Measurements from ENCODE around the gene IMMT. TPM values are rescaled to one million over a fixed set of nuclear protein-coding genes. Genes with fewer than 3 reads are reported as not detected.

IMMT gene
- total and polyA plus RNA-seq, 11 donors, result 62.0 to 315 (median 219) TPM

DNA sequence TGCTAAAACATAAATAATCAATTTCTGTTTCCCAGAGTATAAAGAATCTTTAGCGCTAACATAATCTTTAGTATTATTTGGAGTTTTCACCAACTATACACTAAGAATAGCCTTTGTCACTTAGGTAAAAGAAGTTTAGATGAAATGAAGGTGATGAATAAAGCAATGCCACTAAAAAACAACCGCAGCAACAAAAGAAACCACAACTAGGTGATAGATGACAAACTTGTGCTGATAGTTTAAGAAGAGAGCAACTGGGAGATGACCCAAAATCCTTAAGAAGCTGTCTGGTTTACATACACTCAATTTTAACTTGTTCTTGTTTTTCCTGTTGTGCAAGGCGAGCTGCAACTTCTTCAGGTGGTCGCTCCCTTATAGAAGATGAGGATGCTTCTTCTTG lies 24.8 kb downstream of the IMMT start:
- peaks cover 0 to 100% (median 90%) of the 10 kb centered on the region in 9 donors for H3K36me3 ChIP-seq
- WGBS, 4 donors, result 96 to 98% (median 97%) methylated on average over 4 of the region's 4 CpGs
- DNase-seq, result no peak
- TF ChIP-seq, protein P1, sequence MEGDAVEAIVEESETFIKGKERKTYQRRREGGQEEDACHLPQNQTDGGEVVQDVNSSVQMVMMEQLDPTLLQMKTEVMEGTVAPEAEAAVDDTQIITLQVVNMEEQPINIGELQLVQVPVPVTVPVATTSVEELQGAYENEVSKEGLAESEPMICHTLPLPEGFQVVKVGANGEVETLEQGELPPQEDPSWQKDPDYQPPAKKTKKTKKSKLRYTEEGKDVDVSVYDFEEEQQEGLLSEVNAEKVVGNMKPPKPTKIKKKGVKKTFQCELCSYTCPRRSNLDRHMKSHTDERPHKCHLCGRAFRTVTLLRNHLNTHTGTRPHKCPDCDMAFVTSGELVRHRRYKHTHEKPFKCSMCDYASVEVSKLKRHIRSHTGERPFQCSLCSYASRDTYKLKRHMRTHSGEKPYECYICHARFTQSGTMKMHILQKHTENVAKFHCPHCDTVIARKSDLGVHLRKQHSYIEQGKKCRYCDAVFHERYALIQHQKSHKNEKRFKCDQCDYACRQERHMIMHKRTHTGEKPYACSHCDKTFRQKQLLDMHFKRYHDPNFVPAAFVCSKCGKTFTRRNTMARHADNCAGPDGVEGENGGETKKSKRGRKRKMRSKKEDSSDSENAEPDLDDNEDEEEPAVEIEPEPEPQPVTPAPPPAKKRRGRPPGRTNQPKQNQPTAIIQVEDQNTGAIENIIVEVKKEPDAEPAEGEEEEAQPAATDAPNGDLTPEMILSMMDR (IDR thresholded peaks at IDR 0.05), result no peak
- TF ChIP-seq POLR2A (IDR thresholded peaks at IDR 0.05), result no peak
- no peak overlapping the region for H3K4me3 ChIP-seq
- H3K27me3 ChIP-seq, result no peaks in the 10 kb centered on the region
- no peak for ATAC-seq
- H3K27ac ChIP-seq, result no peak overlapping the region
- H3K9me3 ChIP-seq, result no peaks in the 10 kb centered on the region
- intact Hi-C loops (cut with DNase I), result loop anchor here in 2 of 10 donors (10.0 kb wide), 1 partner anchor 46 kb away; no protein-coding TSS in a partner anchor
- peaks cover 0 to 15% (median 11%) of the 10 kb centered on the region in 12 donors for H3K4me1 ChIP-seq

DNA sequence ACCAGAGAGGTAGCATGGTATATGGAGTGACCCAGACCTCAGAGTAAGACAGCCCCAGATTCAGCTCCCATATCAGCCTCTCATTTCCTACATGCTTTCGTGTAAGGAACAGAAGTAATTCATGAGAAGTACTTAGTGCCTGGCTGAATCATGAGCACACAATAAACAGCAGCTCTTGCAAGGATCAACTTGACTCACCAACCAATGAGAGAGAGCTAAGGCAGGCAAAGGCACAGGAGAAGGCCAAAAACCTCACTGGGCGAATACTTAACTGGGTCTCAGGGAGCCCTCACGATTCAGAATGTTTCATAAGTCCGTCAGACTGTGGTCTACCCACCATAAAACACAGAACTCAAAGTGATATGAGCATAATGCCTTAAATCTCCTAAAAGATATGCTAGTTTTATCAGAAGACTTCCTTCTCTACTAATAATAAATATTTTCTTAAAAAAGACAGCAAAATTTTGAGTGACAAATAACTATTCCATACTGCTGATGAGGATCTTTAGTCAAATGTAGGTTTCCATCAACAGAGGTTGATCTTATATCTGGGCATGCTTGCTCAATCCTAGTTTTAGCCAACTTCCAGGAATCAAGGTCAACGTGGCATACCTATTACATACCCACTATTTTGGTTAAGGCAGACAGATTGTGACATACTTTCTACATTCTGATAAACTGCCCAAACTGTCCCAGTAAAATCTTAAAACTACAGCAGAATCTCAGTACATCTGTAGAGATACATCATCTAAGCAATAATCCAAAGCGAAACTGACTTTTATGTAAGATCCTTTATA lies 34.9 kb downstream of the IMMT start:
- H3K36me3 ChIP-seq, result peaks cover 0 to 100% (median 98%) of the 10 kb centered on the region in 9 donors
- no peaks in the 10 kb centered on the region for H3K4me1 ChIP-seq
- no peak overlapping the region for H3K27ac ChIP-seq
- WGBS, 4 donors, result 91 to 94% (median 92%) methylated on average over 6 of the region's 6 CpGs
- TF ChIP-seq, protein P1 (IDR thresholded peaks at IDR 0.05), result no peak
- ATAC-seq (no peak), DNase-seq (no peak)
- no peaks in the 10 kb centered on the region for H3K9me3 ChIP-seq
- intact Hi-C loops (cut with DNase I), result no loop called here
- H3K4me3 ChIP-seq, result no peak overlapping the region
- H3K27me3 ChIP-seq, result no peaks in the 10 kb centered on the region

DNA sequence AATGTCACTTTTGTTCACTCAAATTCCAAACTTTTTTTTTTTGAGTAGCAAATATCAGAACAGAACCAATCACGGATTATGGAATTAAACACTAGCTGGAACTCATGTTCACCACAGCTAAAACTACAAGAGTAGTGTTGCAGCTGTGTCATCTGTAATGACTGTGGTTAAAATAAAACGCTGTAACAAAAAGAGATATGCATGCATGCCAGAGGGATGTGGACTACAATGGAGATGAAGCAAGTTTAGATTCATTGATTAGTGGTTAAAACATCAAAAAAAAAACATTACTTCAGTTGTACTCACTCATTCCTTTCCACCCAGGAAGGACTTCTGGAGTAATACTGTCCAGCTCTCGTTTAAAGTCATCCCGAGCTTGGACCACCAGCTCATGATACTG lies 37.0 kb downstream of the IMMT start:
- Histone ChIP-seq H3K9me3 (no peaks in the 10 kb centered on the region), H3K4me3 (no peak overlapping the region), H3K36me3 (peaks cover 0 to 98% (median 92%) of the 10 kb centered on the region in 9 donors), H3K27me3 (no peaks in the 10 kb centered on the region), H3K4me1 (no peaks in the 10 kb centered on the region), H3K27ac (no peak overlapping the region)
- intact Hi-C loops (cut with DNase I), result loop anchor here in 1 of 10 donors (5.0 kb wide), 1 partner anchor 36 kb away; no protein-coding TSS in a partner anchor
- TF ChIP-seq, protein P1 (IDR thresholded peaks at IDR 0.05), result no peak
- no peak for TF ChIP-seq POLR2A (IDR thresholded peaks at IDR 0.05)
- ATAC-seq, result no peak
- DNase-seq, result no peak
- 75 to 88% (median 85%) methylated on average over 4 of the region's 4 CpGs for WGBS, 4 donors

DNA sequence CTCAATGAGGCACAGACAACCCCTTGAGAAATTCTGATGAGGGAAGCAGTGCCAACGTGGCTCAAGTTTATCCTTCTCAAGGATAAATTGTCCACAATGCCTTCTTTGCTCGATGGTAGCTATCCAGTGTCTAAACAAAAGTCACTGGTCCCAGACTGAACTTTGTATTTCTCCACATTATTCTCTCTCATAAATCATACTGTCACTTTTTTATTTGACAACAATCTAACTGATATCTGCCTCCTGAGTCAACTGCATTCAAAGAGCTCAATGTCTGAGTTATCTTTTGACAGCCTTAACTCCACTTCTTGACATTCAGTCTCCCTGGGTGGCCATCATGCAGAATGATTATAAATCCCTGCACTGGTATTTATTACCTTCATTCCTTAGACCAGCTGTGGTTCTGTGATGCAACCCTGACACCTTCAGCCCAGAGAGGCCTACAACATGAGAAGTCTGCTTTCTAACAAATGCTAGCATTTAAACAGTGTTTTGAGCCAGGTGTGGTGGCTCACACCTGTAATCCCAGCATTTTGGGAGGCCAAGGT lies 38.2 kb downstream of the IMMT start:
- Histone ChIP-seq H3K27me3 (no peaks in the 10 kb centered on the region), H3K27ac (no peak overlapping the region), H3K4me3 (no peak overlapping the region), H3K9me3 (no peaks in the 10 kb centered on the region), H3K36me3 (peaks cover 0 to 96% (median 89%) of the 10 kb centered on the region in 9 donors), H3K4me1 (no peaks in the 10 kb centered on the region)
- no peak for DNase-seq
- TF ChIP-seq, protein P1 (IDR thresholded peaks at IDR 0.05), result no peak
- no peak for TF ChIP-seq POLR2A (IDR thresholded peaks at IDR 0.05)
- 88 to 92% (median 92%) methylated on average over 2 of the region's 2 CpGs for WGBS, 4 donors
- ATAC-seq, result no peak
- intact Hi-C loops (cut with DNase I), result loop anchor here in 1 of 10 donors (5.0 kb wide), 1 partner anchor 35 kb away; no protein-coding TSS in a partner anchor
